Pons (tissue), 1 donor: ENCODE results near the gene AGRP.
A peak's percentile ranks its signal among the peaks of the same experiment; 100 is the strongest.
"Not testable (repeated sequence)": the region's sequence is repeated elsewhere in the genome, so short reads cannot be mapped to it uniquely, and the experiment has no call there.

Experiments used
- DNase-seq: peaks from one replicate; pipeline ENCODE4 v3.0.0-alpha.2; 2016; ENCODE audit warnings: low spot score

Gene AGRP, protein sequence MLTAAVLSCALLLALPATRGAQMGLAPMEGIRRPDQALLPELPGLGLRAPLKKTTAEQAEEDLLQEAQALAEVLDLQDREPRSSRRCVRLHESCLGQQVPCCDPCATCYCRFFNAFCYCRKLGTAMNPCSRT

DNA sequence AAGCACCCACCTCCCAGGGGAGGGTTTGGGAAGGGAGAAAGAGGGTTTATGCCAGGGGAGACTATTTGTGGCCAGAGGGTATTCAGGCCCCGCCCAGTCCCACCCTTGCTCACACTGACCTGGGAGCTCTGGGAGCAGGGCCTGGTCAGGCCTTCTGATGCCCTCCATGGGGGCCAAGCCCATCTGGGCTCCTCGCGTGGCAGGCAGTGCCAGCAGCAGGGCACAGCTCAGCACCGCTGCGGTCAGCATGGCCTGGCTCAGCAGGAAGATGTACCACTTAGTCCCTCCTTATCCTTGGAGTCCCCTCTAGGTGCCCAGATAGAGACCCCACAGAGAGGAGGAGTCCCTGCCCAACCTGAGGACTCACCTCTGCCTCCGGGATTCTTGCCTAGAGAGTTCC, at the start of gene AGRP:
Gene AGRP, minus strand, starts transcription at position 398 of the 400 bp plus-strand sequence. Its CDS starts 149 bp downstream, at position 249.
- DNase-seq, result no peak

DNA sequence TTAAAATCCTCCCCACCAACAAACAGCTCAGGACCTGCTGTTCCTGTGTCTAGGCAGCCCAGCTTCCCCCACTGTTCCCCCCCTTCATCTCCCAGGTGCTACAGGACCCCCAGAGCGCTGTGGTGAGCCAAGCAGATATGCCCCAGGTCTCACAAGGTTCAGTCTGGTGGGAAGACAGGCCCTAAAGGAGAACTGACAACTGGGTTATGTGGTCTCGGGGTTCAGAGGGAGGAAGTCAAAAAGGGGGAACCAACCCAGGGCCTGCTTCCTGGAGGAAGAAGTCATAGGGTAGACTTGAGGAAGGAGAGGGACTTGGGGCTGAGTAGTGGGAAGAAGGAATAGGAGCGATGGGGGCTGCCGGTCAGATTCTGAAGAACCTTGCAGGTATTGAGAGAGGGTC, 47.9 kb upstream of the AGRP start:
- DNase-seq, result peak; percentile 79

DNA sequence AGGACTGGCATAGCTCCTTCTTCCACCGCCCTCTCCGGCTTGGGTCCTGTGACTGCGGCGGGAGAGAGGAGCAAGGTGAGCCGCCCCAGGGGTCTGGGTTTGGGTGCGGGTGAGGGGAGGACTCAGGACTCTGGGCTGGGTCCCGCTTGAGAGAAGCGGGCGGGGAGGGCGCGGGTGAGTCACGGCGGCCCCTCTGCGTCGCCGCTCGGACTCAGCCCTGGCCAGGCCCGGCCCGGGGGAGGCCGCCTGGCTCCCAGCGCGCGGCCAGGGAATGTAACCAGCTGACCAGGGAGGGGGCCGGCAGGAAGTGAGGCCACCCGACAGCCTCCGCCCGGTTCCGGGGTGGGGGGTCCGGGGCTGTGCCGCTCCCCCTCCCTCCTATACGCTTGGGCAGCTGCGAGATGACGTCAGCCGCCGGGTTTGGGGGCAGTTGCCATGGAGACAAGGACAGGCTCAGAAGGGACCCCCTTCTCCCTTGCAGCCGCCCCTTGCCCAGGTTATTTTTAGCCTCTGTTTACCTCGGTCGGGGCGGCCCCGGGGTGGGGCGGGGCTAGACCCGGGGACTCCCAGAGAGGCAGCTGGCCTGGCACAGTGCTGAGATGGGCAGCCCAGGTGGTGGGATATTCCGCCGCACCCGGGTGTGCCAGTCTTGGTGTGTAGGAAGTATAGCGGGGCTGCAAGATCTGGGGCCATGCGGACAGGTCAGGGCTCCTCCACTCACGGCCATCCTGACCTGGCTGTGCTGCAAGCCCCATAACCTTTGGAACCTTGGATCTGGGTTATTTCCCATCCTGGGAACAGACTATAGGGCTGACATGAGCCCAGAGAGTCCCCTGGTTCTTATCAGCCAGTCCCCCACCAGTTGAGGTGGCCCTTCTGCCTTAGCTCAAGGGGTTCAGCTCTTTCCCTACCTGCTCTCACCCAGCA, 46.9 kb upstream of the AGRP start:
- peak; percentile 41 for DNase-seq

DNA sequence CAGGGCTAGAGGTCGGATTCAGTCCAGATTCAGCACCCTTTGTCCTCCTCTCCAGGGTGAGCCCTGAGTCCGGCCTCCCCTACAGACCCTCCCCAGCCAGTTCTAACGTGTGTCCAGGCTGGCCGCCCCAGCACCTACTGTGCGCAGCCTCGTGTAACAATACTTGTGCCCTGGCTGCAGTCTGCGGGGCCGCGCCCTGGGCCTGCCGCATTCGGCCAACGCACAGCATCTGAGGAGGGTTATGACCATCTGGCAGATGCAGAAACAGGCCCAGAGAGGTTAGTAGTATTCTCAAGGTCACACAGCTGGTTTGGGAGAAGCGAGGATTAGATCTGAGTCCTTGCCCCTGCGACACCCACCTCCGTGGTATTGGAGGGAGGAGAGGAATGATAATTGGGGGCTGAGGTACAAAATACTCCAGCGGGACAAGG, 46.2 kb upstream of the AGRP start:
- DNase-seq, result no peak

DNA sequence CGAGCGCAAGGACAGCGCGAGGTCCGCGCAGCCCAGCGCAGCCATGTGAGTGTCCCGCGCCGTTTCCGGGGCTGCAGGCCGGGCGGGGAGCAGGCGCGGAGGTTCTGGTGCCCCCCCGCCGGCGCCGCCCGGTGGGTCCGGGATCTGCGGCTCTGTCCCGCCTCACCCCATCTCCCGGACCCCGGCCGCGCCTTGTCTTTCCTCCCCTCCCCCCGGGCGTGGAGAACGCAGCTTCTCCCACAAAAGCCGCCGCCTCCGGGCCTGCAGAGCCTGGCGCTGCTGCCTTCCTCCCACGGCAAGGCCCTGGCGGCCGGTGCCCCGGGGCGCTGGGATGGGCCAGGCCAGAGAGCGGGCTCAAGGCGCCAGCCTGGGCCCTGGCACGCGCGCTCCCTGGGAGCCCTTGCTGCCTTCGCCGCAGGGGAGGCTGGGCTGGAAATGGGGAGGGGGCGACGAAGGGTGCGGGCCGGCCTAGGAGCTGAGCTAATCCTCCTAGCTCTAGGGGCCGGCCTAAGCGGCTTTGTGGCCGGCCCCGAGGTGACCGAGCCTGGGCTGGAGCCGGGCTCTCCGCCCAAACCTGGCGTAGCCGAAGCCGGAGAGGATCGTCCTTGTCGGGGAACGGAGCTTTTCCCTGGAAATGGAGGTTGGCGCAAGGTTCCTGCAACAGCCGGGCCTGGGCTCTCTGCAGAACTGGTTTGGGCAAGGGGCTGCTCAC, 45.7 kb upstream of the AGRP start:
- DNase-seq, result no peak

DNA sequence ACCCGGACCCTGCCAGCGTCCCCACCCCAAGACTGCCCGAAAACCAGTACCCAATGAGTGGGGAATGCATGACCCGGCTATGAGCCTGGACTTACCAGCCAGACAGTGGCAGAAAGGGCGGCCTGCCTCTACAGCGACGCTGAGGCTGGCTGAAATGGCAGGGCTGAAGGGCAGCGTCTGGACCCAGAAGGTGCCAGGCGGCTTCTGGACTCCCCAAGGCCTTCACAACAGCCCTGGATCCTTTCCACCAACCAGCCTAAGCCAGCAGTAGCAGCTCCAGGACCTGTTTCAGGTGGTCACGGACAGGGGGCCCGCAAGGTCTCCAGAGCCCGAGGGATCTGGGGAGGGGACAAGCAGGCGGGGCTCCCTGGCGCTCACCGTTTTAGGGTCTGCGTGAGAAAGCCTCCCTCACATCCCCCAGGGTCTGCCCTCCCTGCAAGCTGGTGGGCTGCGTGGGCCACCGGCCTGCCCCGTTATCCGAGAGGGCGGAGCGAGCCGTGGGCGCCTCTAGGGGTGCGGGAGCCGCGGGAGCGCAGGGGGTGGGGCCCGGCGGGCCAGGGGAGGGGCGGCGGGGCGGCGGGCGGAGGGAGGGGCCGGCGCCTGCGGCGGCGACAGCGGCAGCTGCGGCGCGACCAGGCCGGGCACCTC, 45.0 kb upstream of the AGRP start, which contains the start of gene RIPOR1:
Gene RIPOR1, plus strand, starts transcription at position 608 of the 648 bp plus-strand sequence. CDS start 9,618 bp downstream, outside the sequence.
- DNase-seq, result peak; percentile 21

DNA sequence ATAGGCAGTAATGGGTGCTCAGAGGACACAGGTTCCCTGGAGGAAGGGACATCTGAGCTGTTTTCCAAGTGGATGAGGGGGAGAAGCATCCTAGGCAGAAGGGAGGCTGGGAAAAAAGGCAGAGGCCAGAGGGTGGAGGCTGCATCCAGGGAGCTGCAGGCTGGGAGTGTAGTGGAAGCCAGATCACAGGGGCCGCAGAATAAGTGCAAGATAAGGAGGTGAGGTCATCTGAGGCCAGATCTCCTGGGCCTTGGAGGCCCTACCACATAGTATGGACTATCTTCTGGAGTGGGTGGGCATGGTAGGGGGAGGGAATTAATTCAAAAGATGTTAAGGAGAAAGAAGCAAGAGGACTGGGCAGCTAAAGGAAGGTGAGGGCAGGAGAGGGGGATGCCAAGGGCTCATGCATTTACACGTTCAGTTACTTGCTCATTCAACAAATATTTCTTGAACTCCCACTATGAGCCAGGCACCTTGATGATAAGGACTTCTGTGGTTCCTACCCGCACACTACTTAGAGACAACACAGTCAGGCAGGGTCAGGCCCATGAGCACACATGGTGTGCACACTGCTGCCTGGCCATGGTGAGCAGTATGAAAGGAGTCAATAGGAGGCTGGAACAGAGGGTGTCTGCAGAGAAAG, 42.9 kb upstream of the AGRP start:
- no peak for DNase-seq

DNA sequence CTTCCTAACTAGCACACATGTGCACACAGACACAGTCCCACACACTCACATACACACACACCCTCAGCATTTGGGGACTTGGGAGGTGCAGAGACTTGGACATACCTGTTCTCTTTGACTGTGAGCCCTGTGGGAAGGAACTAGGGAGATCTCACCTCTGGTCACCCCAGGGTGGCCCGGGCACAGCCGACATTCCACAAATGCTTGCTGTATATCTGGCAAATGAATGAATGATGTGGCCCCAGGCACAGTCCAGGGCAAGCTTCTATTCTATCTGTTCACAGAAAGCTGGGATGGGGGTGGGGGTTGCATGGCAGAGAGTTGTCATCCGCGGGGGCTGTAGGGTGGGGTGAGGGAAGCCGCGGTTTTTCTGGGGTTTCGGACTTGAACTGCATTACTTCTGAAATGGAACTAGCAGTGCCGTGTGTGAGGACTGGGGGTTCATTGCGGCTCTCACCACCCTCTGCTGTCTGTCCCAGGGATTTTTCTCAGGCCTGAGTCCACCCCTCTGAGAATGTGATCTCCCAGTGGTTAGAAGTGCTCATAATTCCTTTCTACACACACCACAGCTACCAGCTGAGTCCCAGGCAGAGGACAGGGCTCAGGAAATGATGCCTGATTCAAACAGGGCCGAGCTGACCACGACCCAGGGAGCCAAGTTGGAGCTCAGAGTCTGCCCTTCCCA, 42.0 kb upstream of the AGRP start:
- no peak for DNase-seq

DNA sequence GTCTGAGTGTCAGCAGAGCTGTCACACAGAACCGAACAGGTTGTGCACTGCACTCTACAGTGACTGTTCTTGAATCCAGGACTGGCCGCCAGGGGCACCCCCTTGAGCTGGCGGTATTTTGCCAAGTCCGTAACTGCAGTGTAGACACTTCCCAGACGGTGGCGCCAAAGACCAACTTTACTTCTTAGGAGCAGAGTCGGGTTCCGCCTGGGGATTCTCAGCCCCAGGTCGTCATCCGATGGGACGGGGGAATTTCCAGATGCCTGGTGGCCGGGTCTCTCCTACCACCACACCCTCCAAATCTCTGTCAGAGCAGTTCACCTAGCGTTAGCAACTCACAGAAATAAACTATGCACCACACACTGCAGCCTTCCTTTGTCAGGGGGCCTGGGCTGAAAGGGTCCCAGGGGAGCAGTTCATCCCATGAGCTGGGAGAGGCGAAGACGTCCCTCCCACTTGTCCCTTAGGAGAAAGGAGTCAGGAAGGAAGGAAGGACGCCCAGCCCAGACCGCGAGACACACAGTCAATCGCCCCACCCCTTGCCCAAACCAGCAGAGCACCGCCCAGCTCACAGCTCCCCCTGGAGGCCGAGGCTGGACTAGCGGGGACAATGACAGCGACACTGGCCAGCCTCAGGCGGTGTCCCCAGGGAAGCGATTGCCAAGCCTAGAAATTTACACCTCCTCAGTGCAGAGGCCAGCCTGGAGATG, 37.9 kb upstream of the AGRP start:
- peak; percentile 96 for DNase-seq

DNA sequence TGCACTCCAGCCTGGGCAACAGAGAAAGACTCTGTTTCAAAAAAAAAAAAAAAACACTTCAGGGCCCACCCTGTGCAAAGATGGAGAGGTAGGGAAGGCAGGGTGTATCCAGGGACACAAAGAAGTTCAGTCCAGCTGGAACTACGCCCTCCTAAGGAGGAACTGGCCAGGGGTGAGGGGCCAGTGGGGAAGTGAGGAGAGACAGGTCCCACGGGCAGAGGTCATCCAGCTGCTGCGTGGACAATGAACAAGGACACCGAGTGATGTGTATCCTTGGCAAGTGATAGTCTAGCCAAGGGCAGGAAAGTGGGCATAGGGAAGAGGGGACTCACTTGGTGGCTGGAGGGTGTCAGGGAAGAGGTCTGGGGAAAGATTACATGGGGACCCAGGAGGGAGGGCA, 35.9 kb upstream of the AGRP start:
- DNase-seq, result no peak

DNA sequence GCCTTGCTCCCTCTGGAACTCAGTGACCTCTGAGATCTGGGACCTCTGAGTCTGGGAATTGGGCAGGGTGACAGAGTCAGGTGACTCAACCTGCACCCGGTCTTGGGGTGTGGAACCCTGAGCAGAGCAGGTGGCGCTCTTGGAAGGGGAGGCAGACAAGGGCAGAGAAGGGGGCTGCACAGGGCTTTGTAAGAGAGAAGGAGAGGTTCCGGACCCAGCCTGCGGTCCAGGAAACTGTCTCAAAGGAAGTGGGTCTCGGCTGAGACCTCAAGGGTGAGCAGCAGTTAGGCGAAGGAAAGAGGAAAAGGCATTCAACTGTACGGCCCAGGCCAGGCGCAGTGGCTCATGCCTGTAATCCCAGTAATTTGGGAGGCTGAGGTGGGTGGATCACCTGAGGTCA, 35.3 kb upstream of the AGRP start:
- DNase-seq, result no peak

DNA sequence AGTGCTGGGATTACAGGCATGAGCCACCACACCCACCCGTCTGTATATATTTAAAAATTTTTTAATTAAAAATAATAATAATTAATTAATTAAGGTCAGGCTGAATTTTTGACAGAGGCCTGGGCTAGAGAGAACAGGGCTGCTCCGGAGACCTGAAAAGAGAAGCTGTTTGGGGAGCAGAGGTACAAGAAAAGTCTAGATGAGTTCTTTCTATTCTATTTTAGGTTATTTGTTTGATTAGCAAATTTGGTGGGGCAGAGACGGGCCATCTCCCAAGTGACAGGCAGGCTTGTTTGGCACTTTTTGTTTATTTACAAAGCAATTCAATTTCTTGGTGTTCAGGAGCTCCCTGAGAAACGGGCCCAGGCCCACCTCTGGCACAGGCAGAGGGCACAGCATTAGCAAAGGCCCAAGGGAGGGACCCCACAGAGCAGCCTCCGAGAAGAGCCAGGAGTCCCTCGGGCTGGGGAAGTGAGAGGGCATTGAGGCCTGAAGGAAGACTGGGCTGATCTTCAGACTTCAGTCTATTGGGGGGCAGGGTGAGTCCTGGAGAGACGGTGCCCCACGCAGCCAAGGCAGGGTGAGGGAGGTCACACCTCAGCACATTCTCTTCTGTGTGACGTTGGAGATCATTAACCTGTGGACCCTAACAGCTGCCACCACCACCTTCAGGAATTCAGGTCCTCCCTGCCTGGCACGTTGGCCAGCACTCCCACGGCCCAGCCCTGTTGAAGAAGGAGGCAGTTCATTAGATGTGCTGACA, 34.5 kb upstream of the AGRP start:
- DNase-seq, result no peak

DNA sequence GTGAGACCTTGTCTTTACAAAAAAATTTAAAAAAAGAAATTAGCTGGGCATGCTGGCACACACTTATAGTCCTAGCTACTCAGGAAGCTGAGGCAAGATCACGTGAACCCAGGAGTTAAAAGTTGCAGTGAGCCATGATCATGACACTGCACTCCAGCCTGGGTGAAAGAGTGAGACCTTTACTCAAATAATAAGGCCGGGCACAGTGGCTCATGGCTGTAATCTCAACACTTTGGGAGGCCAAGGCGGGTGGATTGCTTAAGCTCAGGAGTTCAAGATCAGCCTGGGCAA, 33.8 kb upstream of the AGRP start:
- DNase-seq, result no peak

DNA sequence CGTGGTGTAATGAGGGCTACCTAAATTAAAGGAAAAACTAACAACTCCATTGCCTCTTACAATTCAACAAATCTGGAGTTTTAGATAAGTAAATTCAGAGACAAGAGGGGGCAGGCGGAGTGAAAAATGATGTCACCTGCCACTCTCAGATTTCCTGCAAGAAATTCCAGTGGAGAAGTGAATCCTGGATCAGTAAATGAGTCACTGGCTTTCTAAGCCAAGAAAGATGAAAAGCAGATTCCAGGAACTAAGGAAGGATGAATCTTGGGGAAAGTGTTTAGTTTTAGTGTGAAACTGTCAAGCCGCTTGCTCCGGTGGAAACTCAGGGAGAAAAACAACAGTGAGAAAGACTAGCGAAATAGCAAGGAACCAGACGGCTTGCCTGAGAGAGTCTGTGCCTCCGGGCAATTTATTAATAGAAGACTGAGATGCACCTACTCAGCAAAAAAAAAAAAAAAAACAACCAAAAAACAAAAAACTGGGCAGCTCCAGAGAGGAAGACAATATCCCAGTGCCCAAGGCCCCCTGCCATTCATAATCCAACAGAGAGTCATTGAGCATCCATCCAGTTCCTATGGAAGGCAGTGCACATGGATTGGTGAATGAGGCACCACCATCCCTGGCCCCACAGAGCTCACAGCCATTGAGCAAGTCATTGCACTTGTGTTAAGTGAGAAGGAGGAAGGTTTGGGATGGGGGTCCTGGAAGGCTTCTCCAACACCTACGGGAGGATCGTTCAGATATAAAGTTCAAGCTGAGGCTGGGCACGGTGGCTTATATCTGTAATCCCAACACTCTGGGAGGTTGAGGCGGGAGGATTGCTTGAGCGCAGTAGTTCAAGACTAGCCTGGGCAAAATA, 33.2 kb upstream of the AGRP start:
- DNase-seq, result no peak

DNA sequence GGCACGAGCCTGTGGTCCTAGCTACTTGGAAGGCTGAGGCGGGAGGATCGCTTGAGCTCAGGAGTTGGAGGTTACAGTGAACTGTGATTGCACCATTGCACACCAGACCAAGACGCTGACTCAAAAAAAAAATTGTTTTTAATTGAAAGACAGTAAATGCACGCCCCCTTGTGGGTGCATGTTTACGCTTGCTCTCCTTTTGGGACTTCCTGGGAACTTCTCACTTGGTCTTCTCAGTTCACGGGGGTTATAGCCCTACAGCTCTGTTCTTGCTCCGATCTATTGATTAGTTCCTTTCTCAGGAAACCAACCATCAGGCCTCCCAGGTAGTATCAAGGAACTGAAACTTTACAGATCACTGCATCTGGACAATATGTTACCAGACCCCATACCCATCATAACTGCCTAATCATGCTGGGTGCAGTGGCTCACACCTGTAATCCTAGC, 31.1 kb upstream of the AGRP start:
- DNase-seq, result peak; percentile 76

DNA sequence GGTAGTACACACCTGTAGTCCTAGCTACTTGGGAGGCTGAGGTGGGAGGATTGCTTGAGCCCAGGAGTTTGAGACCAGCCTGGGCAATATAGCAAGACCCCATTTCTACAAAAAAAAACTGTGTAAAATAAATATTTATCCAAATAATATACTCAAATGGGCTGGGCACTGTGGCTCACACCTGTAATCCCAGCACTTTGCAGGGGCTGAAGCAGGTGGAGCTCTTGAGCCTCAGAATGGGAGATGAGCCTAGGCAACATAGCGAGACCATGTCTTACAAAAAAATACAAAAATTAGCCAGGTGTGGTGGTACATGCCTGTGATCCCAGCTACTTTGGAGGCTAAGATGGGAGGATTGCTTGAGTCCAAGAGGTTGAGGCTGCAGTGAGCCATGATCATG, 30.5 kb upstream of the AGRP start:
- DNase-seq, result not testable (repeated sequence)

DNA sequence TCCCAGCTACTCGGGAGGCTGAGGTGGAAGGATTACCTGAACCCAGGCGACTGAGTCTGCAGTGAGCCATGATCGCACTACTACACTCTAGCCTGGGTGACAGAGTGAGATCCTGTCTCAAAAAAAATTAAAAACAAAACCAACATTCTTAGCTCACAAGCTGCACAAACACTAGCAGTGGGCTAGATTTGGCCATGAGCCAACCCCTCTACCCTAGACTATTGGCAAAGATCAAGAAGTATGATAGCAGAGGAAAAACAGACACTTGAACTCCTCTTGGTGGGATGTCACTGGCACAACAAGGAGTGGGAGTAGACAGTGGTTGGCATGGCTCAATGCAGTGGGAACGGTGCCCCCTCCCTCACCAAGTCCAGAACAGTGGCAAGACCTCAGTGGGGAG, 25.7 kb upstream of the AGRP start:
- DNase-seq, result no peak

DNA sequence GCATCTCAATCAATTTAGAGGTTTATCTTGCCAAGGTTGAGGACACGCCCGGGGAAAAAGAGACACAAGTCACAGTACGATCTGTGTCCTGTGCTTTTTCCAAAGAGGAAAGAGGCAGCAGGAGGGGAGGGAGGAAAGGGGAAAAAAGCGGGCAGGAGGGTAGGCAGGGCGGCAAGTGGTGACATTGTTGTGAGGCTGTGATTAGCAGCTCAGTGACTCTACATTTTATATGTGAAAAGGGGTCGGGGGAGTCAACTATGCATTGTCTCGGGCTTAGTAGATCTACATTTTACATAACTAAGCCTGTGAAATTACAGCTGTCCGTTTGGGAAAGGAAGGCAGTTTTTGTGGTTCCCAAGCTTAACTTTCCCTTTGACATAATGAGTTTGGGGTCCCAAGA, 23.1 kb upstream of the AGRP start:
- DNase-seq, result no peak
